ENCODE data around the gene SMAD3.

Gene SMAD3

GRCh38 chr15:67165254-67166253 lies 100.2 kb downstream of the SMAD3 start:
- no peak overlapping the region for H3K27ac ChIP-seq
- TF ChIP-seq CTCF (conservative IDR thresholded peaks at IDR 0.05) = no peak
- no peak for TF ChIP-seq ZFX (IDR thresholded peaks at IDR 0.05)

- TF ChIP-seq ZFX (IDR thresholded peaks at IDR 0.05) = no peak
- no peak for TF ChIP-seq CTCF (conservative IDR thresholded peaks at IDR 0.05)
- no peak overlapping the region for H3K27ac ChIP-seq
These were observed 101.0 kb downstream of the SMAD3 start for GRCh38 chr15:67166280-67167009.

GRCh38 chr15:67167091-67167490 lies 101.7 kb downstream of the SMAD3 start:
- TF ChIP-seq ZFX (IDR thresholded peaks at IDR 0.05) (no peak), CTCF (conservative IDR thresholded peaks at IDR 0.05) (no peak)
- no peak overlapping the region for H3K27ac ChIP-seq

- TF ChIP-seq CTCF (conservative IDR thresholded peaks at IDR 0.05) (no peak), ZFX (IDR thresholded peaks at IDR 0.05) (no peak)
- H3K27ac ChIP-seq = no peak overlapping the region
These were observed 103.3 kb downstream of the SMAD3 start for GRCh38 chr15:67168694-67169093.

- TF ChIP-seq ZFX (IDR thresholded peaks at IDR 0.05) (no peak), CTCF (conservative IDR thresholded peaks at IDR 0.05) (no peak)
- no peak overlapping the region for H3K27ac ChIP-seq
These were observed 104.9 kb downstream of the SMAD3 start for GRCh38 chr15:67170143-67170925.

GRCh38 chr15:67171471-67171870 lies 106.1 kb downstream of the SMAD3 start:
- no peak overlapping the region for H3K27ac ChIP-seq

GRCh38 chr15:67172172-67172571 lies 106.8 kb downstream of the SMAD3 start:
- no peak overlapping the region for H3K27ac ChIP-seq
- TF ChIP-seq CTCF (conservative IDR thresholded peaks at IDR 0.05) (no peak), ZFX (IDR thresholded peaks at IDR 0.05) (no peak)

More at GRCh38 chr15:67171471-67171870, 106.1 kb downstream of the SMAD3 start:
- no peak for TF ChIP-seq ZFX (IDR thresholded peaks at IDR 0.05)

Data from C4-2B (cell line).